A673 (cell line): Measurements from ENCODE around the gene CPA5. TPM values are rescaled to one million over a fixed set of nuclear protein-coding genes. Genes with fewer than 3 reads are reported as not detected.

Source experiments
- BruUV-seq: library from RNA; stranded (reverse); fragments of 400-500 nt; replicated peaks from 2 replicates; lab custom pipeline; 2021; lab: Mats Ljungman, UMichigan
- CTCF ChIA-PET: fragments of 300-600 bp; sonication (Branson Sonifier 250); formaldehyde crosslinking; loops from one replicate; lab custom pipeline; 2022; ENCODE audit warnings: antibody characterized with exemption; lab: Charles Lee
- POLR2A ChIA-PET: fragments of 300-600 bp; sonication (Branson Sonifier 250); formaldehyde crosslinking; loops from one replicate; lab custom pipeline; 2022; ENCODE audit warnings: antibody characterized with exemption; ENCODE audit not compliant: low non-redundant PET; lab: Charles Lee
- DNase-seq: peaks from one replicate; pipeline ENCODE4 v3.0.0-alpha.2; 2015; ENCODE audit warnings: low spot score
- H3K27ac ChIP-seq: fragments of 200-600 bp; sonication (generic); 2 replicates; pipeline ENCODE4 v1.5.1; 2016; ENCODE audit warnings: mixed run types, low read depth, mild to moderate bottlenecking, mixed read lengths, antibody characterized with exemption, low read length; ENCODE audit not compliant: poor library complexity, severe bottlenecking
- H3K27me3 ChIP-seq: fragments of 200-600 bp; sonication (generic); replicated peaks from 2 replicates; pipeline ENCODE4 v1.6.1; 2017; ENCODE audit warnings: mixed run types, low read depth, mild to moderate bottlenecking, mixed read lengths, antibody characterized with exemption, low read length; ENCODE audit not compliant: insufficient read depth, poor library complexity
- H3K36me3 ChIP-seq: fragments of 200-600 bp; sonication (generic); 2 replicates; pipeline ENCODE4 v1.6.1; 2016; ENCODE audit warnings: mixed run types, mild to moderate bottlenecking, mixed read lengths, antibody characterized with exemption, low read length; ENCODE audit not compliant: insufficient read depth, poor library complexity, severe bottlenecking
- H3K4me1 ChIP-seq: fragments of 200-600 bp; sonication (generic); 2 replicates; pipeline ENCODE4 v1.6.1; 2017; ENCODE audit warnings: mixed run types, mild to moderate bottlenecking, mixed read lengths, antibody characterized with exemption, low read length; ENCODE audit not compliant: insufficient read depth, poor library complexity, severe bottlenecking
- H3K4me3 ChIP-seq: fragments of 200-600 bp; sonication (generic); 2 replicates; pipeline ENCODE4 v1.5.1; 2016; ENCODE audit warnings: low read depth, mixed run types, mild to moderate bottlenecking, mixed read lengths, low read length; ENCODE audit not compliant: poor library complexity, severe bottlenecking
- H3K9me3 ChIP-seq: fragments of 200-600 bp; sonication (generic); 2 replicates; pipeline ENCODE4 v1.6.1; 2016; ENCODE audit warnings: mixed run types, low read depth, mild to moderate bottlenecking, mixed read lengths, antibody characterized with exemption, low read length; ENCODE audit not compliant: poor library complexity, severe bottlenecking
- EZH2 ChIP-seq: fragments of 200-600 bp; sonication (generic); IDR thresholded peaks from 2 replicates; pipeline ENCODE4 v1.6.1; 2017; ENCODE audit warnings: borderline replicate concordance, low read depth, mild to moderate bottlenecking, mixed read lengths, antibody characterized with exemption, low read length; ENCODE audit not compliant: poor library complexity, severe bottlenecking
- intact Hi-C: fragments of 100-400 bp; cut with micrococcal nuclease; formaldehyde crosslinking; loops from one replicate; pipeline ENCODE4 v1.10.0; 2022; ENCODE audit not compliant: unreplicated experiment
- total RNA-seq: library from RNA; stranded (reverse); gene quantifications from 2 replicates; pipeline ENCODE4 v1.2.3, GENCODE V29; 2021
- TF ChIP-seq, protein P1 (sequence below): fragments of 300-800, 200-600 bp; sonication (generic); conservative IDR thresholded peaks from 2 replicates; pipeline ENCODE4 v1.5.1; 2017; ENCODE audit warnings: low read depth, mild to moderate bottlenecking, antibody characterized with exemption, low read length, moderate library complexity, mixed read lengths

Gene CPA5
- total RNA-seq, 1 experiment from 2014 or later = not detected

DNA sequence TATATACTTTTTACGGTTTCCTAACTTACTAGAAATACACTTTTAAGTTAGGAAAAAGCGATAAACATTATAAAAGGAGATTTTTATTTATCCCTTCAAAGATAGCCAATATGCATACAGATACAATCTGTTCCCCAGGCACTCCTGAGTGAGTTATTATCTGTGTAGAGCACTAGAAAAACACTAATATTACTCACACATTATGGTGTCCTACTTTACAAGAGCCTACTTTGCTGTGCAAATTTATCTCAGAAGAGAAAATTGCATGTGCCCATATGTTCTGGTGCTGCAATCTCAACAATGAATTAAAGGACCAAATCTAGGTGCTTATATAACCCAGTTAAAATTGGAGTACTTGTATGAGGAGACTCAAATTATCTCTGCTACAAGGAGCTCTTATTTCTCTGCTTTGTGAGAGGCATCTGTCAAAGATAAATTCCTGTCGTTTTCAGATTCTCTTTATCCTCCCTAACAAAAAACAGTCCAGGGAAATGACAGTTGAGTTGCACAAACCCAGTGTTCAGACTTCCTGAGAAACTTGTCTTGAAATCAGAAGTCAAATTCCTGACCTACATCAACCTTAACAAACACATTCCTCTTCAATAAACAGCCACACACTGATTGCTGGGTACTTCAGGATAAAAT lies 64.6 kb downstream of the CPA5 start:
- H3K4me3 ChIP-seq = no peak overlapping the region
- no peak for DNase-seq
- CTCF ChIA-PET = no interaction called here

GRCh38 chr7:130409712-130410072 lies 65.1 kb downstream of the CPA5 start:
- no TSS peak for BruUV-seq
- Histone ChIP-seq H3K36me3 (no peaks in the 10 kb centered on the region), H3K27me3 (no peaks in the 10 kb centered on the region), H3K9me3 (no peaks in the 10 kb centered on the region), H3K4me3 (no peak overlapping the region), H3K4me1 (no peaks in the 10 kb centered on the region), H3K27ac (no peak overlapping the region)
- no peak for TF ChIP-seq EZH2
- TF ChIP-seq, protein P1, sequence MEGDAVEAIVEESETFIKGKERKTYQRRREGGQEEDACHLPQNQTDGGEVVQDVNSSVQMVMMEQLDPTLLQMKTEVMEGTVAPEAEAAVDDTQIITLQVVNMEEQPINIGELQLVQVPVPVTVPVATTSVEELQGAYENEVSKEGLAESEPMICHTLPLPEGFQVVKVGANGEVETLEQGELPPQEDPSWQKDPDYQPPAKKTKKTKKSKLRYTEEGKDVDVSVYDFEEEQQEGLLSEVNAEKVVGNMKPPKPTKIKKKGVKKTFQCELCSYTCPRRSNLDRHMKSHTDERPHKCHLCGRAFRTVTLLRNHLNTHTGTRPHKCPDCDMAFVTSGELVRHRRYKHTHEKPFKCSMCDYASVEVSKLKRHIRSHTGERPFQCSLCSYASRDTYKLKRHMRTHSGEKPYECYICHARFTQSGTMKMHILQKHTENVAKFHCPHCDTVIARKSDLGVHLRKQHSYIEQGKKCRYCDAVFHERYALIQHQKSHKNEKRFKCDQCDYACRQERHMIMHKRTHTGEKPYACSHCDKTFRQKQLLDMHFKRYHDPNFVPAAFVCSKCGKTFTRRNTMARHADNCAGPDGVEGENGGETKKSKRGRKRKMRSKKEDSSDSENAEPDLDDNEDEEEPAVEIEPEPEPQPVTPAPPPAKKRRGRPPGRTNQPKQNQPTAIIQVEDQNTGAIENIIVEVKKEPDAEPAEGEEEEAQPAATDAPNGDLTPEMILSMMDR = no peak
- DNase-seq = no peak
- intact Hi-C loops = no loop called here
- POLR2A ChIA-PET = no interaction called here
- CTCF ChIA-PET = no interaction called here

More for the DNA sequence above, 64.6 kb downstream of the CPA5 start:
- Histone ChIP-seq H3K9me3 (no peaks in the 10 kb centered on the region), H3K4me1 (no peaks in the 10 kb centered on the region), H3K27me3 (no peaks in the 10 kb centered on the region), H3K27ac (no peak overlapping the region), H3K36me3 (no peaks in the 10 kb centered on the region)
- no TSS peak for BruUV-seq
- intact Hi-C loops = no loop called here
- POLR2A ChIA-PET = no interaction called here
- TF ChIP-seq, protein P1 = no peak
- no peak for TF ChIP-seq EZH2

DNA sequence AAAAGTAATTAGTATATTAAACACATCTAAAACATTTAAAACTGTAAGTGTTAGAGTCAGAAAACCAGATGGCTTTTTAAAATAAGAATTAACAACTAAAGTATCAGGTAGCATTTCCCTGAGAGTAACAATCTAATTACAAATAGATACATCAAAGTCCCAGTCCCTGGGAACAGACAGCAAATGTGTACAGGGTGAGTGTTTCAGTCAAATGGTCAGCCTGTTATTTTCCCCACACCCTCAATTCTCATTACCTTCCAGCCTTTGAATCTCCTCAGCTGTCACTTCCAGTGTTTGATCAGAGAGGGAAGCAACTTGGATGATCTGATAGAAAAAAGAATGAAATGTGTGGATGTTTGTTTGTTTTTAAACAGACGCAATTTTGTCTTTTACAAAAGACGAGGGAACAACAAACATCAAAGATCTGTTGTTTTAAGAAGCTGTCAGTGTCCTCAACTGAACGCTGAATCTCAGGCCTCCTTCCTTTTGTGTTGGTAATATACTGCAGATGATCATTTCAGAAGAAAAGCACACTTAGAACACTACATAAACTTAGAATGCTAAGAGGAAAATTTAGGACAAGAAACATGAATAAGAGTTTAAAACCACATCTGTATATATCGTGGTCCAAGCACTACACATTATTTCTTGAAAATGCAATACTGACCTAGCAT lies 66.4 kb downstream of the CPA5 start:
- Histone ChIP-seq H3K27ac (no peak overlapping the region), H3K36me3 (no peaks in the 10 kb centered on the region), H3K4me3 (no peak overlapping the region), H3K4me1 (no peaks in the 10 kb centered on the region), H3K27me3 (no peaks in the 10 kb centered on the region), H3K9me3 (no peaks in the 10 kb centered on the region)
- ChIA-PET CTCF (no interaction called here), POLR2A (no interaction called here)
- intact Hi-C loops = no loop called here
- BruUV-seq = no TSS peak
- DNase-seq = no peak
- TF ChIP-seq, protein P1 = no peak
- no peak for TF ChIP-seq EZH2
